HG02943 (cell line): ENCODE results near the gene MKNK2.

Source experiments
- ATAC-seq: cut with Tn5 transposase; IDR thresholded peaks from one replicate; pipeline ENCODE4 v1.9.1; 2021; ENCODE audit warnings: mild to moderate bottlenecking, low read depth, moderate library complexity; ENCODE audit not compliant: unreplicated experiment

The MKNK2 gene

DNA sequence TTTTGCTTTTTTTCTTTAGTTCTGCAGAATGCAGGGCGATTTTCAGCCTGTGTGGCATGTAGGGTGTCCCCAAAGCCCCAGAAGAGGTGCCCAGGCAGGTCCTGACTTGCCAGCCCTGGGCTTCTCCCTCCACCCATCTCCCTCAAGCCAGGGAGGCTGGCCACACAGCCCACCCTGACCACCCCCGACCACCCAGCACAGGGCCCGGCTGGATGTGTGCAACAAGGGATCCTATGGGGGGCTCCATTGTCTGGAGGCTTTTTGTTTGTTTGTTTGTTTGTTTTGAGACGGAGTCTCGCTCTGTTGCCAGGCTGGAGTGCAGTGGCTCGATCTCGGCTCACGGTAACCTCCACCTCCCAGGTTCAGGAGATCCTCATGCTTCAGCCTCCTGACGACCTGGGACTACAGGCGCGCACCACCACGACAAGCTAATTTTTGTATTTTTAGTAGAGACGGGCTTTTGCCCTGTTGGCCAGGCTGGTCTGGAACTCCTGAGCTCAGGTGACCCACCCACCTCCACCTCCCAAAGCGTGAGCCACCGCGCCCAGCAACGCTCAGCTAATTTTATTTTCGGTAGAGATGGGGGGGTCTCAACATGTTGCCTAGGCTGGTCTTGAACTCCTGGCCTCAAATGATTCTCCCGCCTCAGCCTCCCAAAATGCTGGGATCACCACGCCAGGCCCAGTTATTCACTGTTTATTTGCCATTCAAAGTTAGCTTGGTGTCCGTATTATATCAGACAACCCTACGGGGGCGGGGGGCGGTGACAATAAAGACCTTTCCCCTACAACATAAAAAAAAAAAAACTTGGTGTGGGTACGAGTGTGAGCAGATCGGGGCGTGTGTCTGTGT is 7.8 kb upstream of the MKNK2 start:
- no peak for ATAC-seq

GRCh38 chr19:2057484-2058469 is 6.7 kb upstream of the MKNK2 start:
- no peak for ATAC-seq

DNA sequence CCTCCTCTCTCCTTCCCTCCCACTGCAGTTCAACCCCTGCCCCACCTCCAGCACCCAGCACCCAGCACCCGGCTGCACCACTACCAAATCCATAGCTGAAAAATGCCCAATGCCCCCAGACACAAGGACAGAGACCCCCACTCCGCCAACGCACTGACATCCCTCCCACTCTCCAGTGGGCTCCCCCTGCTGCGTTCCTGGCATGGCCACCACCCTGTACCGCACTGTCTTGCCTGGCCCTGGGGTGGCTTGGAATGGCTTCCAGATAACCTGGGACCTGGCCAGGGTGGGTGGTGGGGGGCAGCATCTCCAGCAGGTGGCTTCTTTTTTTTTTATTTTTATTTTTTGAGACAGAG is 5.8 kb upstream of the MKNK2 start:
- no peak for ATAC-seq

GRCh38 chr19:2055931-2056836 is 5.1 kb upstream of the MKNK2 start:
- ATAC-seq: no peak

- ATAC-seq: no peak
These were observed 3.7 kb upstream of the MKNK2 start for GRCh38 chr19:2054763-2055162.

DNA sequence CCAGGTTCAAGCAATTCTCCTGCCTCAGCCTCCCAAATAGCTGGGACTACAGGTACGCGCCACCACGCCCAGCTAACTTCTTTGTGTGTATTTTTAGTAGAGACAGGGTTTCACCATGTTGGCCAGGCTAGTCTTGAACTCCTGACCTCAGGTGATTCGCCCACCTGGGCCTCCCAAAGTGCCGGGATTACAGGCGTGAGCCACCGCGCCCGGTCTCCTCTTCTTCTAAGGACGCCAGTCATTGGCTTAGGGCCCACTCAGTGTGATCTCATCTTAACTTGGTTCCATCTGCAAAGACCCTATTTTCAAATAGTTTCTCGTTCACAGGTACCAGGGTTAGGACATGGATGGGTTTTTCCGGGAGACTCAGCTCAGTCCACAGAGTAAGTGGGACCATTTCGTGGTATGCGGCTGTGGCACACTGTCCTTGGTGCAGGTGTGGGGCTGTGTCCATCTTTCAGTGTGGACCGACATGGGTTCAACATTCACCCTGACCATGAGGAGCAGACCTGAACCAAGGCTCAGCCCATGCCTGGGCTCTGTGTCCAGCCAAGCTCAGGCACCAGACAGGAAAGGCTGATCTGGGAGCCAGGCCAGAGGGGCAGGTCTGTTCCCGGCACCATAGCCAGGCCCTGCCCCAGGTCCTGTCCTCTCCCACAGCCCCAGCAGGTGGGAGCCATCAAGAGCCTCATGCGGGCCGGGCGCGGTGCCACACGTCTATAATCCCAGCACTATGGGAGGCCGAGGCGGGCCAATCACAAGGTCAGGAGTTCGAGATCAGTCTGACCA is 2.8 kb upstream of the MKNK2 start:
- ATAC-seq: no peak

GRCh38 chr19:2051773-2052704 is 995 bp upstream of the MKNK2 start:
- ATAC-seq: peak; percentile 2

- ATAC-seq: peak; percentile 0
These were observed 574 bp downstream of the MKNK2 start for GRCh38 chr19:2050349-2050990.

GRCh38 chr19:2049741-2050348 is 1.2 kb downstream of the MKNK2 start:
- no peak for ATAC-seq

DNA sequence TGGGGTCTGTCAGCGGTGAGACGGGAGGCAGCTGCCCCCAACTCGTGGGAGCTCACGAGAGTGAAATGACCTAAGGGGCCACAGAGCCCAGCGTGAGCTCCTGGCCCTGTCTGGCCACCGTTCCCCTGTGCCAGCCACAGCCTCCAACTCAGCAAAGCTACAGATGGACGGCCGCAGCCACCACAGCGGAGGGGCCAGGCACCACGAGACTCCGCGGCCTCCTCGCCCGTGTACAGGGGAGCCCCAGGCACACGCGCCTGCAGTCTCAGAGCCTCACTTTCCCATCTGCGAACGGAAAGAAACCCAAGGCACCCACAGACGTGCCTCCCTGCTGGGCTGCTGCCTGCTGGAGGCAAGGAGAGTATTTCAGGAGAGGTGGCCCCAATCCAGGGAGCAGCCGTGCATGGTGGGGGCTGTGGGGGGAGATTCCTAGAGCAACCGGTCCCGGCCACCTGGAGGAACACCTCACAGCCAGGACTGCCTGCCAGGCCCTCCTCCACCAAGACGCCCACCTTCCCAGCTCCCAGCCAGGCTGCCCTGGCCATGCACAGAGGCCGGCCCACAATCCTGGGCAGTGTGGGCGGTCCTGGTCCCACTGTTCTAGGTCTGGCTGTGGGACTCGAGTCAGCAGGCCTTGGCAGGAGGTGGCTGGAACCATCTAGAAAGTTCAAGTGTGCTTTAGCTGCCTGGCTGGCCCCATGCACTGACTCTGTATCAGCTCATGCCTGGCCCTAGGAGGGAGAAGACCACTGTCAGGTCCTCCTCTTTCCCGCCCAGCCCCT is 1.9 kb downstream of the MKNK2 start:
- no peak for ATAC-seq

DNA sequence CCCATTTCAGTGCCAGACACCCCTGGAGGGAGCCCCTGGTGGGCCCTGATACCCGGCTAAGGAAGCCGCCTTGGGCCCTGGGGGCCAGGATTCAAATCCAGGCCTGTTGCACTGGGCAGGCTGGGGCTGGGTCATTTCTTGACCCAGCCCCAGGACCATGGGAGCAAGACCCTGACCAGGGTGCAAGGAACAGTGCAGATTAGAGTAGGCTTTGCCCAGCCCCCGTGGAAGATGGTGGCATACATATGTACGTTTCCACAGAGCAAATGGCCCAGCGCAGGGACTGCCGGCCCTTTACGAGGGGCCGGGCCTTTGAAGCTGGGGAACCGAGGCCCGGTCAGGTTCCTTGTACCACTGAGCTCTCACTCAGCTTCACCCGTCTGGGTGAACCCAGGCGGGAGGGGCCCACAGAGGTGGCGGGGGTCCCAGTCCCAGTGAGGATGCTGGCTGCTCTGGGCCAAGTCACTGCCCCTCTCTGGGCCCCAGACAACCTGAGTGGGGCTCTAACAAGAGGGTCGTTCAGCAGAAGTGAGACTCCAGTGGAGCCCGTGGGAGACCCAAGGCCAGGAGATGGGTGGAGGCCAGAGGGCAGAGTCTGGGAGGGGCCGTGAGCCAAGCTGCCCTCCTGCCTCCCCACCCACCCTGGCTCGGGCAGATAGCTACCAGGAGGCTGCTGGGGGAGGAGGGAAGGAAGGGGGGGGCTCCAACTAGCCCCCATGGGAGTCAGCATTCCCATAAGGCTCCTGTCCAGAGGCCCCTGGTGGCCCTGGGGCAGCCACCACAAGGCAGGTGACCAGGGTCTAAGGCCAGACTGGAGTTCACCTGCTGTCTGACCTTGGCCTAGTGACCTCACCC is 2.7 kb downstream of the MKNK2 start:
- ATAC-seq: no peak

GRCh38 chr19:2047449-2048103 is 3.5 kb downstream of the MKNK2 start:
- no peak for ATAC-seq

- ATAC-seq: no peak
These were observed 4.0 kb downstream of the MKNK2 start for GRCh38 chr19:2047076-2047448.

GRCh38 chr19:2046046-2046907 is 4.8 kb downstream of the MKNK2 start:
- no peak for ATAC-seq
